DND-41 (cell line): ENCODE measurements around the gene CACNA2D3.

Experiments
- ATAC-seq: fragments of 200-7000 bp; cut with Tn5 transposase; 3 replicates; pipeline ENCODE4 v1.9.1; 2021; ENCODE audit warnings: low read depth; ENCODE audit not compliant: insufficient read depth
- DNase-seq: peaks from one replicate; pipeline ENCODE4 v3.0.0-alpha.2; 2020
- H2AFZ ChIP-seq: 2 replicates; pipeline ENCODE4 v1.6.0; 2012; ENCODE audit warnings: low read depth, low read length
- H3K27ac ChIP-seq: 2 replicates; pipeline ENCODE4 v1.5.1; 2012; ENCODE audit warnings: low read length, inconsistent platforms
- H3K27me3 ChIP-seq: fragments of 200-600 bp; sonication (generic); 2 replicates; pipeline ENCODE4 v1.6.0; 2012; ENCODE audit warnings: low read length, mild to moderate bottlenecking, inconsistent platforms; ENCODE audit not compliant: insufficient read depth, poor library complexity
- H3K36me3 ChIP-seq: 2 replicates; pipeline ENCODE4 v1.5.1; 2012; ENCODE audit warnings: low read length, inconsistent platforms; ENCODE audit not compliant: insufficient read depth
- H3K4me1 ChIP-seq: 2 replicates; pipeline ENCODE4 v1.5.1; 2012; ENCODE audit warnings: mild to moderate bottlenecking, low read length; ENCODE audit not compliant: insufficient read depth
- H3K4me2 ChIP-seq: 2 replicates; pipeline ENCODE4 v1.6.0; 2012; ENCODE audit warnings: mild to moderate bottlenecking, moderate library complexity, low read length, inconsistent platforms; ENCODE audit not compliant: insufficient read depth
- H3K4me3 ChIP-seq, 2 experiments: fragments of 200-600 bp in 1 of 2; shearing (Covaris generic) in 1 of 2; 2 replicates each; pipeline ENCODE4 v1.5.1; 2012 to 2016; ENCODE audit warnings: inconsistent platforms in 2 of 2, low read length in 2 of 2, mild to moderate bottlenecking in 2 of 2, low read depth in 1 of 2, moderate library complexity in 1 of 2
- H3K79me2 ChIP-seq: 2 replicates; pipeline ENCODE4 v1.6.0; 2012; ENCODE audit warnings: low read length, inconsistent platforms; ENCODE audit not compliant: insufficient read depth
- H3K9ac ChIP-seq: 2 replicates; pipeline ENCODE4 v1.6.0; 2012; ENCODE audit warnings: low read depth, mild to moderate bottlenecking, inconsistent platforms, low read length, moderate library complexity
- H3K9me3 ChIP-seq: 2 replicates; pipeline ENCODE4 v1.5.1; 2012; ENCODE audit warnings: low read length, moderate library complexity, mild to moderate bottlenecking, inconsistent platforms; ENCODE audit not compliant: insufficient read depth, severe bottlenecking
- H4K20me1 ChIP-seq: 2 replicates; pipeline ENCODE4 v1.6.0; 2012; ENCODE audit warnings: low read length; ENCODE audit not compliant: insufficient read depth
- EZH2 ChIP-seq: IDR thresholded peaks from 3 replicates; pipeline ENCODE4 v1.6.1; 2012; ENCODE audit warnings: borderline replicate concordance, low read depth, mild to moderate bottlenecking, moderate library complexity, low read length, inconsistent platforms; ENCODE audit not compliant: severe bottlenecking
- TF ChIP-seq, protein P1 (sequence below): IDR thresholded peaks from 2 replicates; pipeline ENCODE4 v1.5.1; 2012; ENCODE audit warnings: borderline replicate concordance, low read length, moderate library complexity, mild to moderate bottlenecking; ENCODE audit not compliant: poor library complexity, severe bottlenecking; ENCODE audit errors: extremely low read depth

The CACNA2D3 gene

DNA sequence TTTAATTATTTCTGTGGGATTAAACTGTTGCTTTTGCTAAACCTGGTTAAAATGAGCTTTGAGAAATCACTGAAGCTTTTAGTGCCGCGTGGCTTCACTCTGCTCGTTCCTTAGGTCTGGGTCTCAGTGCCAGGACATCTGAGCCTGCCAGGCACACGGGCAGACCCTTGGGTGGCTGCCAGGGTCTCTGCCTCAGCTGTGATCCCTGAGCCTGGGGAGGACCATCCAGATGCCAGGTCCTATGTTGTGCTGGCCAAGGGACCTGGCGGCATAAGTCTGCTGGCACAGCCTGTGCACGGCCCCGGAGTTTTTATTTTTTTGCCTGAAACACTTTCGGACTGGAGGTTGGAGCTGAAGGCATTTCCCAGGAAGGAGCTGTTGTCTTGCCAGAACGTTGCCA is 477.4 kb downstream of the CACNA2D3 start:
- Histone ChIP-seq H3K4me2 (no peak overlapping the region), H3K27me3 (no peaks in the 10 kb centered on the region), H3K4me3 (no peak overlapping the region), H3K79me2 (no peaks in the 10 kb centered on the region), H2AFZ (no peak overlapping the region), H3K36me3 (no peaks in the 10 kb centered on the region), H3K9me3 (no peaks in the 10 kb centered on the region), H3K27ac (no peak overlapping the region), H4K20me1 (no peaks in the 10 kb centered on the region), H3K9ac (no peak overlapping the region), H3K4me1 (no peaks in the 10 kb centered on the region)
- TF ChIP-seq, protein P1, sequence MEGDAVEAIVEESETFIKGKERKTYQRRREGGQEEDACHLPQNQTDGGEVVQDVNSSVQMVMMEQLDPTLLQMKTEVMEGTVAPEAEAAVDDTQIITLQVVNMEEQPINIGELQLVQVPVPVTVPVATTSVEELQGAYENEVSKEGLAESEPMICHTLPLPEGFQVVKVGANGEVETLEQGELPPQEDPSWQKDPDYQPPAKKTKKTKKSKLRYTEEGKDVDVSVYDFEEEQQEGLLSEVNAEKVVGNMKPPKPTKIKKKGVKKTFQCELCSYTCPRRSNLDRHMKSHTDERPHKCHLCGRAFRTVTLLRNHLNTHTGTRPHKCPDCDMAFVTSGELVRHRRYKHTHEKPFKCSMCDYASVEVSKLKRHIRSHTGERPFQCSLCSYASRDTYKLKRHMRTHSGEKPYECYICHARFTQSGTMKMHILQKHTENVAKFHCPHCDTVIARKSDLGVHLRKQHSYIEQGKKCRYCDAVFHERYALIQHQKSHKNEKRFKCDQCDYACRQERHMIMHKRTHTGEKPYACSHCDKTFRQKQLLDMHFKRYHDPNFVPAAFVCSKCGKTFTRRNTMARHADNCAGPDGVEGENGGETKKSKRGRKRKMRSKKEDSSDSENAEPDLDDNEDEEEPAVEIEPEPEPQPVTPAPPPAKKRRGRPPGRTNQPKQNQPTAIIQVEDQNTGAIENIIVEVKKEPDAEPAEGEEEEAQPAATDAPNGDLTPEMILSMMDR, result no peak
- TF ChIP-seq EZH2, result no peak
- DNase-seq (no peak), ATAC-seq (no peak)

DNA sequence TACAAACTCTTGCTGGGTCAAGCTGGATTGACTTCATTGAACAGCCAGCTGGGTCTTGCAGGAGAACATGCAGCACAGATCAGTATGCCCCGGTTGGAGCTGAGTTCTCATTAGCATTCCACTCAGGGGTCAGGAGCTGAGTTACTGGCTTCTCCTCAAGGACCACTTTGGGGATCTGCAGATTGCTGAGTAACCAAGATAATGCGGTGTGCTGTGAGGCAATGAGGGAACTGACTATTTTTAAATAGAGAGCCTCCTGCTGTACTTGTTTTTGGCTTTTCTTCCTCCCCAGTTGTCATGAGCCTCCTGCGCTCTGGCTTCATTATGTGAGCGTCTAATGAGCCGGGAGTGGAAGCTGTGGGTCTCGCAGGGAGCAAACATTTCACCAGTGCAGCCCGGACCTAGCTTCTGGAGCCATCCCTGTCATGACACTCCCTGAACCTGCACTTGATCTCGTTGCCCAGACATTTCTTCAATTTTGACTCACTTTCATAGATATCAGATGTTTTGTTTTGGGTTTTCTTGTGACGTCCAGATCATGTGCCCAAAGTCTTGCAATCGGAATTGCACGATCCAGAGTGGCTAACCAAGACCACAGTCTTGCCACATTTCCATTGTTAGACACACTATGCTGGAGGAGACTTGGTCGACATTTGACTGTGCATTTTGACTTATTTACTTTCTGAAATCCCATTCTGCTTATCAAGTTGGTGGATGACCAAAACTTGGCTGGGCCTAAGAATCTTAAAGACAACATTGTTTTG is 478.3 kb downstream of the CACNA2D3 start:
- H3K27me3 ChIP-seq, result no peaks in the 10 kb centered on the region
- H4K20me1 ChIP-seq, result no peaks in the 10 kb centered on the region
- no peaks in the 10 kb centered on the region for H3K36me3 ChIP-seq
- DNase-seq, result no peak
- no peak overlapping the region for H3K4me2 ChIP-seq
- no peak overlapping the region for H3K4me3 ChIP-seq
- H3K27ac ChIP-seq, result no peak overlapping the region
- no peaks in the 10 kb centered on the region for H3K9me3 ChIP-seq
- ATAC-seq, result no peak
- H3K9ac ChIP-seq, result no peak overlapping the region
- H3K79me2 ChIP-seq, result no peaks in the 10 kb centered on the region
- TF ChIP-seq EZH2, result no peak
- TF ChIP-seq, protein P1, result no peak
- H2AFZ ChIP-seq, result no peak overlapping the region
- no peaks in the 10 kb centered on the region for H3K4me1 ChIP-seq

DNA sequence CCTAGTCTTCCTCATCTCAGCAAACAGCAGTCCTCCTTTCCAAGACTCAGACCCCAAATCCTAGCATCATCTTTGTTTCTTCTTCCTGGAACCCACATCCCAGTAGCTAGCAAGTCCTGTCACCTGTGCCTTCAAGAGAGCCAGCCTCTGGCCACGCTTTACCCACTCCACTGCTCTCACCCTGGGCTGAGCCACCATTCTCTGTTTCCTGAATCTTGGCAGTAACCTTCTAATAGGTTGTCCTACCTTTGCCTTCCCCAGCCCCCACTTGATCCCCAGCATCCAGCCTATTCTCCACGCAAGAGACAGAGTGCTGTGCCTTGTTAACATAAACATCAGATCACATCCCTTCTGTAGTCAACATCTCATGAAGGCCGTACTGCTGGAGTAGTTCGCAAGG is 482.1 kb downstream of the CACNA2D3 start:
- H3K4me2 ChIP-seq, result no peak overlapping the region
- H3K4me3 ChIP-seq, result no peak overlapping the region
- H3K36me3 ChIP-seq, result no peaks in the 10 kb centered on the region
- TF ChIP-seq, protein P1, result no peak
- TF ChIP-seq EZH2, result no peak
- H3K9me3 ChIP-seq, result no peaks in the 10 kb centered on the region
- no peaks in the 10 kb centered on the region for H3K27me3 ChIP-seq
- no peak overlapping the region for H3K27ac ChIP-seq
- H2AFZ ChIP-seq, result no peak overlapping the region
- no peak overlapping the region for H3K9ac ChIP-seq
- H4K20me1 ChIP-seq, result no peaks in the 10 kb centered on the region
- ATAC-seq (no peak), DNase-seq (no peak)
- H3K79me2 ChIP-seq, result no peaks in the 10 kb centered on the region
- H3K4me1 ChIP-seq, result no peaks in the 10 kb centered on the region
